GM12872 (cell line): ENCODE results near the gene ZC3H8.

ENCODE experiments used
- TF ChIP-seq, protein P1 (sequence below): IDR thresholded peaks from 3 replicates; pipeline ENCODE4 v1.5.1; 2011; ENCODE audit warnings: low read depth, mild to moderate bottlenecking, low read length, moderate library complexity; ENCODE audit not compliant: insufficient read depth

The ZC3H8 gene

DNA sequence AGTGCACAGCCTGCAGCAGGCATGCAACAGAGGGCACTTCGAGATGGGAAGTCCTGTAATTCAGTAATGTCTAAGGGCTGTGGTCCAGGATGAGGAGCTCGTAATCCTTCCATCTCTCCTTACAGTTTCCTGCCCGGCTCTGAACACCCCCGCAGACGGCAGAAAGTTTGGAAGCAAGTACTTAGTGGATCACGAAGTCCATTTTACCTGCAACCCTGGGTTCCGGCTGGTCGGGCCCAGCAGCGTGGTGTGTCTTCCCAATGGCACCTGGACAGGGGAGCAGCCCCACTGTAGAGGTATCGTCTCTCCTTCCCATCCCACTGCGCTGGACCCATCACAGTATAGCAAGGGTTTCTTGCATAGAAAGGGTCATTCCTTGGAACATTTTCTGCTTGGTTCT lies 90.0 kb downstream of the ZC3H8 start:
- TF ChIP-seq, protein P1, sequence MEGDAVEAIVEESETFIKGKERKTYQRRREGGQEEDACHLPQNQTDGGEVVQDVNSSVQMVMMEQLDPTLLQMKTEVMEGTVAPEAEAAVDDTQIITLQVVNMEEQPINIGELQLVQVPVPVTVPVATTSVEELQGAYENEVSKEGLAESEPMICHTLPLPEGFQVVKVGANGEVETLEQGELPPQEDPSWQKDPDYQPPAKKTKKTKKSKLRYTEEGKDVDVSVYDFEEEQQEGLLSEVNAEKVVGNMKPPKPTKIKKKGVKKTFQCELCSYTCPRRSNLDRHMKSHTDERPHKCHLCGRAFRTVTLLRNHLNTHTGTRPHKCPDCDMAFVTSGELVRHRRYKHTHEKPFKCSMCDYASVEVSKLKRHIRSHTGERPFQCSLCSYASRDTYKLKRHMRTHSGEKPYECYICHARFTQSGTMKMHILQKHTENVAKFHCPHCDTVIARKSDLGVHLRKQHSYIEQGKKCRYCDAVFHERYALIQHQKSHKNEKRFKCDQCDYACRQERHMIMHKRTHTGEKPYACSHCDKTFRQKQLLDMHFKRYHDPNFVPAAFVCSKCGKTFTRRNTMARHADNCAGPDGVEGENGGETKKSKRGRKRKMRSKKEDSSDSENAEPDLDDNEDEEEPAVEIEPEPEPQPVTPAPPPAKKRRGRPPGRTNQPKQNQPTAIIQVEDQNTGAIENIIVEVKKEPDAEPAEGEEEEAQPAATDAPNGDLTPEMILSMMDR = no peak

DNA sequence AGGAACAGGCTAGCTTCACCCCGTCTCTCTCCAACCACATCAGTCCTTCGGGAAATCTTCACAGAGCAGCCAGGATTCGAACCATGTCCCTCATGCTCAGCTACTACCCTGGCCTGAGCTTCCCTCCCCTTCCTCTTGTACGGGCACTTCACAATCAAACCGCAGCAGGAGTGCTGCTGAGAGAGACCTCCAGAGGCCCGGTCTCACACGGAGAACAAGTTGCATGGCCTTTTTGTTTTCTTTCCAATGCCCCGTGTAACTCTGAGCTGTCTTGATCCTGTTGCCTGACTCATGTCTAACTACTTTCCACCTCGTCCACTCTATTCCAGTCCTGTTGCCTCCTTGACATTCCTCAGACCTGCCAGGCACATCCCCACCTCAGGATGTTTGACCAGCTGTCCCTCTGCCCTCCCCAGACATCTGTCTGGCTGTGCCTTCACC lies 91.3 kb downstream of the ZC3H8 start:
- TF ChIP-seq, protein P1 = no peak

DNA sequence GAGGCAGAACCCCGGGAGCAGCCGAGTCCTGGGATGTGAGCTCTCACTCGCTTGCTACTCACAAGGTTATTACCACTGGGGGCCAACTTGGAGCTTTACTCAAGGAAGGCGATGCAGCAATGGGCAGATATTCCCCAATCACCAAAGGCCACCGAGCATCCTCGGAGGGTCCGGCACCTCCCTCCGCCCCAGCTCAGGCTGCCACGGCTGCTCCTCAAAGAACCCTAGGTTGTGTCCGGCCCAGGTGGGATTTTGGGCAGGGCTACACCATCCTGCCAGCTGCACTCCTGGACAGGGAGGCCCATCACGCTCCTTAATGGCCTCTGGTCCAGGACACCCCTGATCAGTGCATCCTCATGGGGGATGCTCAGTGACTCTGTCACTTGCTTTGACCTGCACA lies 91.9 kb downstream of the ZC3H8 start:
- TF ChIP-seq, protein P1 = no peak

DNA sequence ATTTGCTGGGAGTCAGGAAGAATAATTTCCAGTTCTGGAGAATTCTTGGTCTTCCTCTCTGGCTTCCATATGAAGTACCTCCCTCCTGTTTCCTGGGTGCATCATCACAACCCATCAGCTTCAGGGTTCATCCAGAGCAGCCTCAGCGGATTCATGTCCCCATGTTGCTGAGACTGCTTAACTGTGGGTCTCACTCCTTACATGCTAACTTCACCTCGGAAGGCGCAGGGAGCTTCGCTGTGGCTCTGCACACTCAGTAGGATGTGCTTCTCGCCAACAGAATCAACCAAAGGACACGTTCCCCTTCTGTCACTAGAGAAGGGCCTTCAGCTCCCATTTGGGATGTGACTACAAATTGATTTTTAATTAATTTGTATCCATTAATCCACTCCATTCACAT lies 92.5 kb downstream of the ZC3H8 start:
- TF ChIP-seq, protein P1 = no peak
